Spleen (tissue), 11 donors: ENCODE results near the gene HBG1. TPM values are rescaled to one million over a fixed set of nuclear protein-coding genes. Genes with fewer than 3 reads are reported as not detected.

Experiments used
- DNase-seq: peaks from one replicate; pipeline ENCODE4 v3.0.0-alpha.2; 2020
- H3K27ac ChIP-seq, 8 donors: fragments of 200-600 bp; sonication (generic) in 7 of 8; 1 replicate in 4 of 8; 2 replicates in 4 of 8; pipeline versions ENCODE4 v1.5.0 to v1.8.0; 2016 to 2021; ENCODE audit warnings: inconsistent platforms in 4 of 8, mild to moderate bottlenecking in 4 of 8, moderate library complexity in 1 of 8
- H3K27me3 ChIP-seq, 7 donors: fragments of 200-600 bp; sonication (generic) in 6 of 7; replicated peaks in 1 of 7; 1 replicate in 4 of 7; 2 replicates in 3 of 7; pipeline versions ENCODE4 v1.5.0 to v1.8.0; 2016 to 2021; ENCODE audit warnings: inconsistent platforms in 3 of 7, mild to moderate bottlenecking in 1 of 7
- H3K36me3 ChIP-seq, 6 donors: fragments of 200-600 bp; sonication (generic) in 5 of 6; 1 replicate in 4 of 6; 2 replicates in 2 of 6; pipeline versions ENCODE4 v1.5.0 to v1.8.0; 2016 to 2021; ENCODE audit warnings: inconsistent platforms in 2 of 6
- H3K4me1 ChIP-seq, 6 donors: fragments of 200-600 bp; sonication (generic) in 5 of 6; 1 replicate in 3 of 6; 2 replicates in 3 of 6; pipeline versions ENCODE4 v1.5.0 to v1.8.0; 2016 to 2021; ENCODE audit warnings: inconsistent platforms in 3 of 6
- H3K4me3 ChIP-seq, 8 donors: fragments of 200-600 bp; sonication (generic) in 7 of 8; 1 replicate in 4 of 8; 2 replicates in 4 of 8; pipeline versions ENCODE4 v1.5.0 to v1.8.0; 2016 to 2021; ENCODE audit warnings: inconsistent platforms in 4 of 8, mild to moderate bottlenecking in 4 of 8, moderate library complexity in 2 of 8
- H3K9me3 ChIP-seq, 8 donors: fragments of 200-600 bp; sonication (generic) in 7 of 8; 1 replicate in 4 of 8; 2 replicates in 4 of 8; pipeline versions ENCODE4 v1.5.0 to v1.8.0; 2016 to 2021; ENCODE audit warnings: inconsistent platforms in 4 of 8
- POLR2A ChIP-seq, 3 donors: fragments of 450-650 bp; IDR thresholded peaks; one replicate each; pipeline ENCODE4 v1.5.1; 2017; ENCODE audit warnings: antibody characterized with exemption in 3 of 3, mild to moderate bottlenecking in 1 of 3
- POLR2AphosphoS5 ChIP-seq, 3 donors: sonication (generic); formaldehyde crosslinking; IDR thresholded peaks; one replicate each; pipeline ENCODE4 v1.5.1; 2017; ENCODE audit warnings: antibody characterized with exemption in 3 of 3
- WGBS, 5 donors: extraction: QIAGEN DNeasy Blood & Tissue Kit in 3 of 5; methylation state at CpG; one replicate each; pipeline versions ENCODE4 v1.1.5 to v1.1.7; 2013 to 2018; 5-methylcytosine and 5-hydroxymethylcytosine counted together
- intact Hi-C: fragments of 100-400 bp; cut with DNase I; formaldehyde crosslinking; loops from one replicate; pipeline ENCODE4 v1.15.0; 2023; ENCODE audit warnings: low total_unique reads
- polyA plus RNA-seq, 3 donors: library from polyadenylated mRNA; stranded (reverse); fragments of 200-250 nt; gene quantifications; one replicate each; pipeline ENCODE4 v1.2.1, GENCODE V29; 2013
- total RNA-seq, 7 donors: library from RNA; depleted of rRNA in 3 of 7; stranded (reverse); fragments of >200 nt in 3 of 7; fragmentation: NEBNext Ultra II Directional in 4 of 7; extraction: Animal tissue kit (Norgen Biotek cat#: 25700) in 4 of 7; gene quantifications; one replicate each; pipeline versions ENCODE4 v1.1.0 to v1.2.1, GENCODE V29; 2016 to 2021
- TF ChIP-seq, protein P1 (sequence below), 11 experiments: fragments of 200-600 bp in 7 of 11; fragments of 450-650 bp in 4 of 11; sonication (generic) in 4 of 11; IDR thresholded peaks in 8 of 11; conservative IDR thresholded peaks in 3 of 11; 1 replicate in 7 of 11; 2 replicates in 4 of 11; pipeline versions ENCODE4 v1.4.0 to v1.8.0; 2016 to 2021; ENCODE audit warnings: antibody characterized with exemption in 11 of 11, inconsistent platforms in 4 of 11, mild to moderate bottlenecking in 1 of 11
- donor health status: healthy with polysubstance abuse.
- donor health status: DM: no; HTN: no; CAD: no; lungs with moderate emphysema.
- donor health status: DM: no; HTN: no; CAD: no.
- donor health status: Bipolar disorder and iron deficiency.
- donor health status: healthy.
- donor health status: DM: no; HTN: no; CAD: no.
- donor health status: DM: yes; HTN: yes; CAD: no.

HBG1 gene
- total and polyA plus RNA-seq, 10 donors = 0.21 to 15.0 (median 1.2) TPM; not detected in 7

GRCh38 chr11:5293028-5293427 is 43.4 kb upstream of the HBG1 start:
- WGBS, 5 donors = 90 to 94% (median 92%) methylated on average over 8 of the region's 8 CpGs
- Histone ChIP-seq H3K9me3 (no peaks in the 10 kb centered on the region), H3K36me3 (no peaks in the 10 kb centered on the region), H3K27me3 (no peaks in the 10 kb centered on the region), H3K27ac (no peak overlapping the region), H3K4me3 (no peak overlapping the region), H3K4me1 (no peaks in the 10 kb centered on the region)
- intact Hi-C loops = no loop called here
- no peak for TF ChIP-seq POLR2A (IDR thresholded peaks at IDR 0.05)
- TF ChIP-seq POLR2AphosphoS5 (IDR thresholded peaks at IDR 0.05) = no peak
- TF ChIP-seq, protein P1, sequence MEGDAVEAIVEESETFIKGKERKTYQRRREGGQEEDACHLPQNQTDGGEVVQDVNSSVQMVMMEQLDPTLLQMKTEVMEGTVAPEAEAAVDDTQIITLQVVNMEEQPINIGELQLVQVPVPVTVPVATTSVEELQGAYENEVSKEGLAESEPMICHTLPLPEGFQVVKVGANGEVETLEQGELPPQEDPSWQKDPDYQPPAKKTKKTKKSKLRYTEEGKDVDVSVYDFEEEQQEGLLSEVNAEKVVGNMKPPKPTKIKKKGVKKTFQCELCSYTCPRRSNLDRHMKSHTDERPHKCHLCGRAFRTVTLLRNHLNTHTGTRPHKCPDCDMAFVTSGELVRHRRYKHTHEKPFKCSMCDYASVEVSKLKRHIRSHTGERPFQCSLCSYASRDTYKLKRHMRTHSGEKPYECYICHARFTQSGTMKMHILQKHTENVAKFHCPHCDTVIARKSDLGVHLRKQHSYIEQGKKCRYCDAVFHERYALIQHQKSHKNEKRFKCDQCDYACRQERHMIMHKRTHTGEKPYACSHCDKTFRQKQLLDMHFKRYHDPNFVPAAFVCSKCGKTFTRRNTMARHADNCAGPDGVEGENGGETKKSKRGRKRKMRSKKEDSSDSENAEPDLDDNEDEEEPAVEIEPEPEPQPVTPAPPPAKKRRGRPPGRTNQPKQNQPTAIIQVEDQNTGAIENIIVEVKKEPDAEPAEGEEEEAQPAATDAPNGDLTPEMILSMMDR (IDR thresholded peaks at IDR 0.05 in 8 of 11, conservative IDR thresholded peaks at IDR 0.05 in 3 of 11) = no peak
- no peak for DNase-seq

DNA sequence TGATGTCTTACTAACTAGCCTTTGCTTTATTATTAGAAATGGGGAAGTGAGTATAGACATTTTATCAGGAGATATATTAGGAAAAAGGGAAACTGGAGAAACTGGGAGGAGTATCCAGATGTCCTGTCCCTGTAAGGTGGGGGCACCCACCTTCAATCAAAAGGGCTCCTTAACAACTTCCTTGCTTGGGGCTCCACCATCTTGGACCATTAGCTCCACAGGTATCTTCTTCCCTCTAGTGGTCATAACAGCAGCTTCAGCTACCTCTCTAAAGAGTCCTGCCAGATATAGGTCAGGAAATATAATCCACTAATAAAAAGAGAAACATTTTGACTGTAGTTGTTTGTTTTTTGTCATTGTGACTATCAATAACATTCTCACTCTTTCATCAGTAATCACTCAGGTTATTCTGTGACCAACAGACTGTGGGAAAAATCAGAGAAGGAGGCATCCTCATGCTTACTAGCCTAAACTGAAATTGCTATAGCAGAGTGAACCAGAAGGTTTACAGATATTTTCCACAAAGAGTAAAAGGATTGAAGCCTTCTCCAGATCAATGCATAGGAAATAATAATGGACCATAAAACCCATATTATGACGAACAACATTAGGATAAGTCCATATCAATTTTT is 41.7 kb upstream of the HBG1 start:
- Histone ChIP-seq H3K27ac (no peak overlapping the region), H3K36me3 (no peaks in the 10 kb centered on the region), H3K4me3 (no peak overlapping the region), H3K9me3 (no peaks in the 10 kb centered on the region), H3K4me1 (no peaks in the 10 kb centered on the region), H3K27me3 (no peaks in the 10 kb centered on the region)
- no peak for DNase-seq
- intact Hi-C loops = no loop called here
- WGBS, 5 donors = 74 to 94% (median 87%) methylated on average over 1 of the region's 1 CpG
- TF ChIP-seq, protein P1 (IDR thresholded peaks at IDR 0.05 in 8 of 11, conservative IDR thresholded peaks at IDR 0.05 in 3 of 11) = peak in 1 of 11 experiments; percentile 11
- no peak for TF ChIP-seq POLR2AphosphoS5 (IDR thresholded peaks at IDR 0.05)

DNA sequence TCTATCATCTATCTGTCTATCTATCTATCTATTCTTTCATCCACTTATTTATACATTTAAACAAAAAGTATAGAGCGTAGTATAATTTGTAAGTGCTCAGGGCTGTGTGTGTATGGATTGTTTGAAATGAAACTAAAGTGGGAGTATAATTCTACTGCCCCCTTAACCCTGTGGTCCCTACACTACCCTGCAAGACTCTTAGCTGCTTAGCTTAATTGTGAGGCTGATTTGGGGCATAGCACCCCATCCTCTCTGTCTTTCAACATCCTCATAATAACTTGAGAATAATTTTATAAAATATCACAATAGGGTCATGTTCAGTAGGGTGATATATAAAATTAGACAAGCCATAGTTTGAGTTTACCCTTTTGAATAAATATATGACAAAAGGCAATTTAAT is 40.4 kb upstream of the HBG1 start:
- no peaks in the 10 kb centered on the region for H3K9me3 ChIP-seq
- DNase-seq = no peak
- intact Hi-C loops = no loop called here
- TF ChIP-seq POLR2A (IDR thresholded peaks at IDR 0.05) = no peak
- TF ChIP-seq POLR2AphosphoS5 (IDR thresholded peaks at IDR 0.05) = no peak
- TF ChIP-seq, protein P1 (IDR thresholded peaks at IDR 0.05 in 8 of 11, conservative IDR thresholded peaks at IDR 0.05 in 3 of 11) = no peak
- H3K27ac ChIP-seq = no peak overlapping the region
- no peaks in the 10 kb centered on the region for H3K36me3 ChIP-seq
- no peaks in the 10 kb centered on the region for H3K4me1 ChIP-seq
- no peak overlapping the region for H3K4me3 ChIP-seq
- no peaks in the 10 kb centered on the region for H3K27me3 ChIP-seq
- WGBS, 5 donors = 82 to 98% (median 84%) methylated on average over 1 of the region's 1 CpG

DNA sequence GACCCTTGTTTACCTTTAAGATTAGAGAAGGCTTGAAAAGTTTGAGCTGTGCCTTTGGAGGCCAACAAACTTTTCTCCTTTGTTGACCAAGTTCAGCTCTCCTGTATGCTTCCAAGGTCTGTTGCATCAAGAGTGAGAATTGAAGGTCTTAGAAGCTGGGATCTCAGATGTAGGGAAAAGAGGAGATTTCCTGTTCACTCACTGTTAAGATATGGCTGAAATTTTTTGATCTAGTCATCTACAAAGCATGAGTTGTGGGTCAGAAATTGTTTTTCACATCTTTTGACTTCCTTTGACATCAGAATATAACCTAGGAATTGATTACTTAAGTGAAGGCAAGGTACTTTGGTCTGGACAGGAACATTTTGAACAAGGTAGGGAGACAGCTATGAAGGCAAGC is 40.0 kb upstream of the HBG1 start:
- Histone ChIP-seq H3K27ac (no peak overlapping the region), H3K27me3 (no peaks in the 10 kb centered on the region), H3K4me3 (no peak overlapping the region), H3K4me1 (no peaks in the 10 kb centered on the region), H3K9me3 (no peaks in the 10 kb centered on the region), H3K36me3 (no peaks in the 10 kb centered on the region)
- DNase-seq = no peak
- TF ChIP-seq, protein P1 (IDR thresholded peaks at IDR 0.05 in 8 of 11, conservative IDR thresholded peaks at IDR 0.05 in 3 of 11) = no peak
- no peak for TF ChIP-seq POLR2AphosphoS5 (IDR thresholded peaks at IDR 0.05)
- no peak for TF ChIP-seq POLR2A (IDR thresholded peaks at IDR 0.05)
- intact Hi-C loops = no loop called here
